Natural killer cell (primary cell): ENCODE results near the gene GIPC2. TPM values are rescaled to one million over a fixed set of nuclear protein-coding genes. Genes with fewer than 3 reads are reported as not detected.

ENCODE experiments used
- ATAC-seq, 3 donors: fragments of 150-1000 bp in 2 of 3; fragments of 200-7000 bp in 1 of 3; cut with Tn5 transposase; 1 replicate in 1 of 3; 2 replicates in 2 of 3; pipeline ENCODE4 v1.10.0; 2021; ENCODE audit warnings: mild to moderate bottlenecking in 2 of 3, moderate library complexity in 2 of 3
- DNase-seq, 2 donors: peaks; one replicate each; pipeline versions ENCODE4 v3.0.0 to v3.0.0-alpha.2; 2013 to 2021; ENCODE audit warnings: mixed read lengths in 1 of 2
- H3K27ac ChIP-seq: one replicate; pipeline ENCODE4 v1.5.1; 2013; ENCODE audit warnings: mild to moderate bottlenecking, low read length
- H3K27me3 ChIP-seq: one replicate; pipeline ENCODE4 v1.6.1; 2013; ENCODE audit warnings: low read length; ENCODE audit not compliant: control insufficient read depth, insufficient read depth
- H3K36me3 ChIP-seq: one replicate; pipeline ENCODE4 v1.6.1; 2013; ENCODE audit warnings: low read length; ENCODE audit not compliant: control insufficient read depth, insufficient read depth
- H3K4me1 ChIP-seq: one replicate; pipeline ENCODE4 v1.6.1; 2013; ENCODE audit warnings: low read length; ENCODE audit not compliant: control insufficient read depth, insufficient read depth
- H3K4me3 ChIP-seq: one replicate; pipeline ENCODE4 v1.5.1; 2013; ENCODE audit warnings: low read length
- H3K9me3 ChIP-seq: one replicate; pipeline ENCODE4 v1.6.1; 2013; ENCODE audit warnings: low read length; ENCODE audit not compliant: control insufficient read depth, insufficient read depth
- H3K27ac Mint-ChIP-seq, 2 donors: one replicate each; pipeline ENCODE4 v1.8.0; 2022; ENCODE audit warnings: mild to moderate bottlenecking in 2 of 2, mixed read lengths in 2 of 2, moderate library complexity in 1 of 2
- H3K27me3 Mint-ChIP-seq, 2 donors: one replicate each; pipeline ENCODE4 v1.8.0; 2022; ENCODE audit warnings: low read depth in 2 of 2, mixed read lengths in 2 of 2
- H3K36me3 Mint-ChIP-seq: one replicate; pipeline ENCODE4 v1.8.0; 2022; ENCODE audit warnings: mixed read lengths
- H3K4me1 Mint-ChIP-seq, 2 donors: one replicate each; pipeline ENCODE4 v1.8.0; 2022; ENCODE audit warnings: mixed read lengths in 2 of 2
- H3K4me3 Mint-ChIP-seq: one replicate; pipeline ENCODE4 v1.8.0; 2022; ENCODE audit warnings: mild to moderate bottlenecking, moderate library complexity, mixed read lengths
- H3K9me3 Mint-ChIP-seq, 2 donors: one replicate each; pipeline ENCODE4 v1.8.0; 2022; ENCODE audit warnings: mixed read lengths in 2 of 2
- WGBS: methylation state at CpG from one replicate; pipeline ENCODE4 v1.1.7; 2013; ENCODE audit warnings: missing lambda C conversion rate; ENCODE audit not compliant: insufficient coverage; 5-methylcytosine and 5-hydroxymethylcytosine counted together
- intact Hi-C: fragments of 100-400 bp; cut with micrococcal nuclease; formaldehyde crosslinking; loops from one replicate; pipeline ENCODE4 v1.14.2; 2022
- total RNA-seq, 4 donors: library from RNA; stranded (reverse); fragments of 120-200 nt in 1 of 4; gene quantifications; one replicate each; pipeline versions ENCODE4 v1.2.3 to v1.2.4, GENCODE V29; 2013 to 2022
- TF ChIP-seq, protein P1 (sequence below): fragments of 200-600 bp; IDR thresholded peaks from one replicate; pipeline ENCODE4 v1.8.0; 2022; ENCODE audit warnings: antibody characterized with exemption

Gene GIPC2
- total RNA-seq, 3 donors from 2014 or later (not counting 1 experiment from before 2014, with no cell fraction given), result not detected

DNA sequence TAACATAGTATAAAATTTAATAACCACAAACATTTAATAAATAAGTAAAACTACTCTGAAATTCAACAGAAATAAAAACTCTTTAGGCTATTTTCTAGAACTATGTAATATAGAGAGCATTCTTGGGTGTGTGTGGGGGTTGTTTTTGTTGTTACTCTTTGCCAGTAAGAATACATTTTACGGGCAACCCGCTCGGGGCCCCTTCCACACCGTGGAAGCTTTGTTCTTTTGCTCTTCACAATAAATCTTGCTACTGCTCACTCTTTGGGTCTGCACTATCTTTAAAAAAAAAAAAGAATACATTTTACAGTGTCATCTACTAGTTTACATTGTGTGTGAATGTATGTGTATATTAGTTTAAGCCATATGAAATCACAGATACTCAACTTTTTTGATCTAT is 16.0 kb upstream of the GIPC2 start:
- Histone ChIP-seq H3K36me3 (no peaks in the 10 kb centered on the region), H3K27me3 (peaks cover 4% of the 10 kb centered on the region), H3K4me3 (no peak overlapping the region), H3K4me1 (no peaks in the 10 kb centered on the region), H3K27ac (no peak overlapping the region), H3K9me3 (no peaks in the 10 kb centered on the region)
- H3K27ac Mint-ChIP-seq, result no peak overlapping the region
- peaks cover 6 to 20% of the 10 kb centered on the region in 2 donors for H3K27me3 Mint-ChIP-seq
- TF ChIP-seq, protein P1, sequence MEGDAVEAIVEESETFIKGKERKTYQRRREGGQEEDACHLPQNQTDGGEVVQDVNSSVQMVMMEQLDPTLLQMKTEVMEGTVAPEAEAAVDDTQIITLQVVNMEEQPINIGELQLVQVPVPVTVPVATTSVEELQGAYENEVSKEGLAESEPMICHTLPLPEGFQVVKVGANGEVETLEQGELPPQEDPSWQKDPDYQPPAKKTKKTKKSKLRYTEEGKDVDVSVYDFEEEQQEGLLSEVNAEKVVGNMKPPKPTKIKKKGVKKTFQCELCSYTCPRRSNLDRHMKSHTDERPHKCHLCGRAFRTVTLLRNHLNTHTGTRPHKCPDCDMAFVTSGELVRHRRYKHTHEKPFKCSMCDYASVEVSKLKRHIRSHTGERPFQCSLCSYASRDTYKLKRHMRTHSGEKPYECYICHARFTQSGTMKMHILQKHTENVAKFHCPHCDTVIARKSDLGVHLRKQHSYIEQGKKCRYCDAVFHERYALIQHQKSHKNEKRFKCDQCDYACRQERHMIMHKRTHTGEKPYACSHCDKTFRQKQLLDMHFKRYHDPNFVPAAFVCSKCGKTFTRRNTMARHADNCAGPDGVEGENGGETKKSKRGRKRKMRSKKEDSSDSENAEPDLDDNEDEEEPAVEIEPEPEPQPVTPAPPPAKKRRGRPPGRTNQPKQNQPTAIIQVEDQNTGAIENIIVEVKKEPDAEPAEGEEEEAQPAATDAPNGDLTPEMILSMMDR, result no peak
- intact Hi-C loops, result no loop called here
- DNase-seq (no peak), ATAC-seq (no peak)
- H3K36me3 Mint-ChIP-seq, result no peaks in the 10 kb centered on the region
- 90% methylated on average over 4 of the region's 4 CpGs for WGBS
- no peaks in the 10 kb centered on the region for H3K4me1 Mint-ChIP-seq
- no peaks in the 10 kb centered on the region for H3K9me3 Mint-ChIP-seq
- no peak overlapping the region for H3K4me3 Mint-ChIP-seq

- H3K9me3 ChIP-seq, result no peaks in the 10 kb centered on the region
- DNase-seq, result no peak
- Mint-ChIP-seq H3K36me3 (no peaks in the 10 kb centered on the region), H3K27me3 (peaks cover 6 to 21% of the 10 kb centered on the region in 2 donors), H3K9me3 (no peaks in the 10 kb centered on the region), H3K27ac (no peak overlapping the region), H3K4me3 (no peak overlapping the region), H3K4me1 (no peaks in the 10 kb centered on the region)
- no peak for ATAC-seq
- H3K36me3 ChIP-seq, result no peaks in the 10 kb centered on the region
- 74% methylated on average over 4 of the region's 4 CpGs for WGBS
- H3K4me1 ChIP-seq, result no peaks in the 10 kb centered on the region
- intact Hi-C loops, result no loop called here
- TF ChIP-seq, protein P1, result no peak
- H3K27me3 ChIP-seq, result peaks cover 4% of the 10 kb centered on the region
- no peak overlapping the region for H3K27ac ChIP-seq
- no peak overlapping the region for H3K4me3 ChIP-seq
Measured at GRCh38 chr1:78032996-78033796, 12.6 kb upstream of the GIPC2 start.

DNA sequence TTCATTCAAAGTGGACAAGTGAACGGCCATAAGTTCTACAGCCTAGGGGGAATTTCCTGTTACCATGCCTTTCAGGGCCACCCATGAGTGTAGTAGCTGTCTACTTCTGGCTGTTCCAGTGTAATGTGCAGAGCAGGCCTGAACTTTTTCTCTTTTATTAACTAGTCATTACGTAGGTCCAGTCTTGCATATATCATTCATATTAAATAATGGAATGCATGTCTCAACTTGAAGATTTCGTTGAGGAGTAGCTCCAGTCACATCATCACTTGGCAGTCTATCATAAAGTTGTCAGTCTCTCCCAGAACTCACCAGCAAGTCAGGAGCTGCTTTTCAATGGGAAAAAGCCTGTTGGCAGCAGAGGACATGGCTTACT is 12.0 kb upstream of the GIPC2 start:
- H3K9me3 Mint-ChIP-seq, result no peaks in the 10 kb centered on the region
- H3K4me1 Mint-ChIP-seq, result no peaks in the 10 kb centered on the region
- H3K27ac Mint-ChIP-seq, result no peak overlapping the region
- 90% methylated on average over 3 of the region's 3 CpGs for WGBS
- Histone ChIP-seq H3K9me3 (no peaks in the 10 kb centered on the region), H3K4me1 (no peaks in the 10 kb centered on the region), H3K4me3 (no peak overlapping the region), H3K27me3 (peaks cover 4% of the 10 kb centered on the region), H3K27ac (no peak overlapping the region), H3K36me3 (no peaks in the 10 kb centered on the region)
- no peaks in the 10 kb centered on the region for H3K36me3 Mint-ChIP-seq
- no peak for DNase-seq
- peaks cover 6 to 21% of the 10 kb centered on the region in 2 donors for H3K27me3 Mint-ChIP-seq
- TF ChIP-seq, protein P1, result no peak
- intact Hi-C loops, result no loop called here
- ATAC-seq, result no peak
- no peak overlapping the region for H3K4me3 Mint-ChIP-seq

- intact Hi-C loops, result no loop called here
- H3K27me3 Mint-ChIP-seq, result peaks cover 3 to 21% of the 10 kb centered on the region in 2 donors
- 93% methylated on average over 2 of the region's 2 CpGs for WGBS
Measured at GRCh38 chr1:78035121-78035520, 10.6 kb upstream of the GIPC2 start.

More at GRCh38 chr1:78035121-78035520, 10.6 kb upstream of the GIPC2 start:
- ATAC-seq (no peak), DNase-seq (no peak)
- no peaks in the 10 kb centered on the region for H3K9me3 Mint-ChIP-seq
- H3K27me3 ChIP-seq, result peaks cover 2% of the 10 kb centered on the region
- no peaks in the 10 kb centered on the region for H3K36me3 Mint-ChIP-seq
- peaks cover 0 to under 1% of the 10 kb centered on the region in 2 donors for H3K4me1 Mint-ChIP-seq
- H3K27ac ChIP-seq, result no peak overlapping the region
- H3K4me3 Mint-ChIP-seq, result no peak overlapping the region
- no peak overlapping the region for H3K27ac Mint-ChIP-seq
- no peak overlapping the region for H3K4me3 ChIP-seq
- no peaks in the 10 kb centered on the region for H3K9me3 ChIP-seq
- no peaks in the 10 kb centered on the region for H3K36me3 ChIP-seq
- H3K4me1 ChIP-seq, result no peaks in the 10 kb centered on the region
- TF ChIP-seq, protein P1, result no peak
